ENCODE data around the gene STAT1. TPM values are rescaled to one million over a fixed set of nuclear protein-coding genes. Genes with fewer than 3 reads are reported as not detected.

The STAT1 gene
- total RNA-seq, 1 experiment from 2014 or later: 60.7 TPM

DNA sequence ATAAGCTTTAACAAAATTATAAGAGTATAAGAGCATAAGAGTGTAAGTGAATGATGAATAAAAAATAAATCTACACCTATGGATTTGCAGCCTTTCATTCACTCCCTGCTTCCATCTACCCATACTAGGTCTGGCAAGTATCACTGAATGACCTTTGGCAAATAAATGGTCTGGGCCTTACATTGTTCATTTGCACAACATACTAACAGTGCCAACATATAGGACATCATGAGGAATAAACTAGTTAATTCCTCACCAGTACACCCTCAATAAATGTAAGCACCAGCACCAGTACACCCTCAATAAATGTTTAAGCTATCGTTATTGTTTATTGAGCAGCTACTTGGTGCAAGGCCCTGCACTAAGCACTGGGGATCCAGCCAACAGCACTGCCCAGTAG is 26.9 kb downstream of the STAT1 start:
- no peak overlapping the region for H3K4me3 ChIP-seq (replicated peaks in 1 of 2; ENCODE audit: low read depth in 1 of 2, low read length in 2 of 2)
- RAD21 ChIA-PET (ENCODE audit: low non-redundant PET in 1 of 2, low total read pairs in 2 of 2, uncharacterized antibody in 2 of 2, unreplicated experiment in 2 of 2): no interaction called here
- no peaks in the 10 kb centered on the region for H3K9me3 ChIP-seq (ENCODE audit: control insufficient read depth in 1 of 2, insufficient read depth in 1 of 2, low read depth in 1 of 2, low read length in 2 of 2)
- H3K9me2 ChIP-seq (ENCODE audit: insufficient read depth): no peaks in the 10 kb centered on the region
- no peaks in the 10 kb centered on the region for H4K20me1 ChIP-seq (ENCODE audit: insufficient read depth)
- no TSS peak for BruUV-seq (replicated peaks)
- no peak overlapping the region for H2AFZ ChIP-seq (ENCODE audit: low read depth, low read length, poor library complexity, severe bottlenecking)
- peaks cover 65 to 72% of the 10 kb centered on the region in 2 experiments for H3K36me3 ChIP-seq (ENCODE audit: control insufficient read depth in 1 of 2, insufficient read depth in 2 of 2, low read length in 2 of 2)
- ATAC-seq (no peak), DNase-seq (ENCODE audit: low read depth, low spot score) (no peak)
- no peaks in the 10 kb centered on the region for H3K79me2 ChIP-seq (ENCODE audit: insufficient read depth, low read length)
- no peak overlapping the region for H3K4me2 ChIP-seq (ENCODE audit: low read length)
- no peaks in the 10 kb centered on the region for H3K27me3 ChIP-seq (ENCODE audit: insufficient read depth, low read length)
- H3K4me1 ChIP-seq (ENCODE audit: control insufficient read depth in 1 of 2, insufficient read depth in 2 of 2, low read length in 2 of 2): no peaks in the 10 kb centered on the region
- CTCF ChIA-PET: no interaction called here
- H3K27ac ChIP-seq (ENCODE audit: low read depth, low read length): no peak overlapping the region
- TF ChIP-seq SRF (IDR thresholded peaks at IDR 0.05; ENCODE audit: low read depth) (no peak), REST (IDR thresholded peaks at IDR 0.05; ENCODE audit: low read depth) (no peak), ELF1 (IDR thresholded peaks at IDR 0.05; ENCODE audit: borderline replicate concordance, low read depth) (no peak), SIN3A (IDR thresholded peaks at IDR 0.05; ENCODE audit: low read depth) (no peak), ATF3 (IDR thresholded peaks at IDR 0.05) (no peak), ZNF274 (IDR thresholded peaks at IDR 0.05; ENCODE audit: low read depth, low read length) (no peak), SP1 (IDR thresholded peaks at IDR 0.05; ENCODE audit: low read depth) (no peak), CBX3 (IDR thresholded peaks at IDR 0.05; ENCODE audit: low read depth) (no peak)
- POLR2A ChIA-PET: no interaction called here
- intact Hi-C loops (cut with micrococcal nuclease): no loop called here
- H3K9ac ChIP-seq (ENCODE audit: low read length): no peak overlapping the region

Measured in HCT116 (cell line).